Fibroblast of lung (primary cell): Measurements from ENCODE around the gene PKD2L2.

Source experiments
- CTCF ChIP-seq, 2 donors: IDR thresholded peaks in 1 of 2; conservative IDR thresholded peaks in 1 of 2; 1 replicate in 1 of 2; 2 replicates in 1 of 2; pipeline ENCODE4 v1.5.1; 2011 to 2012; ENCODE audit warnings: low read length in 2 of 2, control low read depth in 1 of 2, inconsistent platforms in 1 of 2, low read depth in 1 of 2, mild to moderate bottlenecking in 1 of 2
- EZH2 ChIP-seq: IDR thresholded peaks from 2 replicates; pipeline ENCODE4 v1.5.1; 2012; ENCODE audit warnings: low read length, control low read depth, mild to moderate bottlenecking; ENCODE audit errors: missing control alignments

DNA sequence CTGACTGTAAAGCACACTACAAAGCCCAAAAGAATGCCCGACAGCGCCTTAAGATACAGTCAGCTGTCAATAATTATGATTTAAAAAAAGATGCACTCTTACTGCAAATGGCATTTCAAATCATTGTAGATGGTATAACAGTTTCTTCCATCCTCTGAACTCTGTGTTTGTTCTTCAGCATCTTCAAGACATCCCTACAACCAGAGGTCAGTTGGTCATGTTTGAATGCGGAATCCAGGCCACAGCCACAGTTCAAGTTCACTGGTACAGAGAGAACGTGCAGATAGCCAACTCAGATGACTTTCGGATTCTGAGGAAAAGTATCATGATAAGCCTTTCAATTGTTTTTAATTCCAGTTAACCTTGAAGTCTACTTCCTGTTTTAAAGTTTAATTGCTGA, 30.3 kb upstream of the PKD2L2 start:
- TF ChIP-seq EZH2 (no peak), CTCF (conservative IDR thresholded peaks at IDR 0.05 in 1 of 2, IDR thresholded peaks at IDR 0.05 in 1 of 2; ENCODE audit: low read depth in 1 of 2, low read length in 2 of 2) (no peak)
